NCI-H1436 (cell line): ENCODE measurements around the gene GRK6.
"Not testable (repeated sequence)": the region's sequence is repeated elsewhere in the genome, so short reads cannot be mapped to it uniquely, and the experiment has no call there.

Experiments
- DNase-seq: peaks from one replicate; lab custom pipeline; 2025; lab: John Stamatoyannopoulos, UW

The GRK6 gene

GRCh38 chr5:177470759-177471536 is 44.5 kb downstream of the GRK6 start:
- no peak for DNase-seq

GRCh38 chr5:177471610-177472356 is 45.3 kb downstream of the GRK6 start:
- no peak for DNase-seq

GRCh38 chr5:177472460-177473442 is 46.3 kb downstream of the GRK6 start:
- DNase-seq: no peak

- DNase-seq: no peak
These were observed 47.0 kb downstream of the GRK6 start, which contains the start of gene DBN1 for GRCh38 chr5:177473443-177474001. Gene DBN1 (minus strand): TSS chr5:177473634. CDS start chr5:177473521, 113 bp downstream.

GRCh38 chr5:177474002-177474476 is 47.6 kb downstream of the GRK6 start:
- DNase-seq: no peak

- no peak for DNase-seq
These were observed 48.5 kb downstream of the GRK6 start for GRCh38 chr5:177474846-177475562.

- DNase-seq: no peak
These were observed 49.3 kb downstream of the GRK6 start for GRCh38 chr5:177475563-177476427.

GRCh38 chr5:177476531-177477233 is 50.2 kb downstream of the GRK6 start:
- DNase-seq: no peak

GRCh38 chr5:177477701-177478477 is 51.4 kb downstream of the GRK6 start:
- no peak for DNase-seq

GRCh38 chr5:177478711-177479646 is 52.5 kb downstream of the GRK6 start:
- no peak for DNase-seq

GRCh38 chr5:177479774-177480173 is 53.3 kb downstream of the GRK6 start:
- DNase-seq: no peak

- no peak for DNase-seq
These were observed 55.9 kb downstream of the GRK6 start for GRCh38 chr5:177482359-177482795.

GRCh38 chr5:177483042-177483441 is 56.6 kb downstream of the GRK6 start:
- DNase-seq: no peak

- DNase-seq: no peak
These were observed 57.8 kb downstream of the GRK6 start for GRCh38 chr5:177483994-177484901.

GRCh38 chr5:177484902-177485549 is 58.5 kb downstream of the GRK6 start:
- DNase-seq: no peak

- DNase-seq: not testable (repeated sequence)
These were observed 59.3 kb downstream of the GRK6 start for GRCh38 chr5:177485753-177486152.
